Endothelial cell of umbilical vein (primary cell): Measurements from ENCODE around the gene NSUN6. TPM values are rescaled to one million over a fixed set of nuclear protein-coding genes. Genes with fewer than 3 reads are reported as not detected.

Source experiments
- BruUV-seq: library from RNA; stranded (reverse); fragments of 400-500 nt; replicated peaks from 2 replicates; lab custom pipeline; 2021; lab: Mats Ljungman, UMichigan
- CTCF ChIA-PET: fragments of 300-600, 350-600 bp; sonication (Branson Sonifier 250); formaldehyde crosslinking; loops from one replicate; lab custom pipeline; 2021; ENCODE audit warnings: antibody characterized with exemption, inconsistent platforms; lab: Charles Lee
- POLR2A ChIA-PET: fragments of 300-600, 350-600 bp; sonication (Branson Sonifier 250); formaldehyde crosslinking; loops from one replicate; lab custom pipeline; 2021; ENCODE audit warnings: antibody characterized with exemption, inconsistent platforms; lab: Charles Lee
- DNase-seq: peaks from one replicate; pipeline ENCODE4 v3.0.0-alpha.2; 2011; ENCODE audit warnings: low read depth, low spot score
- FAIRE-seq: peaks from 2 replicates; lab custom pipeline; 2011; peaks lifted over from hg19 to GRCh38; lab: Jason Lieb, UNC
- H2AFZ ChIP-seq: 2 replicates; pipeline ENCODE4 v1.6.0; 2012; ENCODE audit warnings: low read depth, low read length, control low read depth, inconsistent platforms
- H3K27ac ChIP-seq: 2 replicates; pipeline ENCODE4 v1.5.1; 2011; ENCODE audit warnings: low read depth, mild to moderate bottlenecking, control low read depth, low read length, moderate library complexity; ENCODE audit not compliant: insufficient read depth
- H3K27me3 ChIP-seq, 2 experiments: 2 replicates each; pipeline versions ENCODE4 v1.6.0 to v1.6.1; 2011; ENCODE audit warnings: low read length in 2 of 2, mixed read lengths in 1 of 2; ENCODE audit not compliant: control insufficient read depth in 2 of 2, insufficient read depth in 2 of 2
- H3K36me3 ChIP-seq, 2 experiments: 2 replicates in 1 of 2; 3 replicates in 1 of 2; pipeline ENCODE4 v1.5.1; 2011; ENCODE audit warnings: low read length in 2 of 2, mild to moderate bottlenecking in 1 of 2, moderate library complexity in 1 of 2; ENCODE audit not compliant: control insufficient read depth in 2 of 2, insufficient read depth in 2 of 2; ENCODE audit errors: extremely low read depth in 1 of 2
- H3K4me1 ChIP-seq: 3 replicates; pipeline ENCODE4 v1.5.1; 2011; ENCODE audit warnings: mild to moderate bottlenecking, low read length; ENCODE audit not compliant: control insufficient read depth, insufficient read depth; ENCODE audit errors: extremely low read depth
- H3K4me2 ChIP-seq: 2 replicates; pipeline ENCODE4 v1.6.1; 2011; ENCODE audit warnings: low read length, control low read depth, mixed read lengths; ENCODE audit not compliant: insufficient read depth
- H3K4me3 ChIP-seq, 3 experiments: fragments of 200-600 bp in 1 of 3; sonication (generic), shearing (Covaris generic) in 1 of 3; replicated peaks in 1 of 3; 2 replicates each; pipeline ENCODE4 v1.5.1; 2011 to 2016; ENCODE audit warnings: control low read depth in 3 of 3, low read length in 3 of 3, mild to moderate bottlenecking in 2 of 3, inconsistent platforms in 1 of 3, low read depth in 1 of 3, moderate library complexity in 1 of 3; ENCODE audit not compliant: insufficient read depth in 1 of 3
- H3K79me2 ChIP-seq: 2 replicates; pipeline ENCODE4 v1.6.0; 2012; ENCODE audit warnings: low read length, inconsistent platforms; ENCODE audit not compliant: control insufficient read depth, insufficient read depth
- H3K9ac ChIP-seq: replicated peaks from 2 replicates; pipeline ENCODE3; 2011; ENCODE audit warnings: low read length, control low read depth; ENCODE audit not compliant: insufficient read depth; ENCODE audit errors: extremely low read depth
- H3K9me1 ChIP-seq: replicated peaks from 3 replicates; pipeline ENCODE4 v1.6.0; 2011; ENCODE audit warnings: mild to moderate bottlenecking, low read length; ENCODE audit not compliant: control insufficient read depth, insufficient read depth; ENCODE audit errors: extremely low read depth
- H3K9me3 ChIP-seq: replicated peaks from 2 replicates; pipeline ENCODE4 v1.5.1; 2012; ENCODE audit warnings: low read length, inconsistent platforms; ENCODE audit not compliant: control insufficient read depth, insufficient read depth
- H4K20me1 ChIP-seq: replicated peaks from 2 replicates; pipeline ENCODE3; 2011; ENCODE audit warnings: mild to moderate bottlenecking, low read length; ENCODE audit not compliant: control insufficient read depth, insufficient read depth; ENCODE audit errors: extremely low read depth
- CTCF ChIP-seq, 2 donors: IDR thresholded peaks; 1 replicate in 1 of 2; 2 replicates in 1 of 2; pipeline ENCODE4 v1.5.1; 2011; ENCODE audit warnings: low read length in 2 of 2, mild to moderate bottlenecking in 2 of 2, moderate library complexity in 2 of 2, control low read depth in 1 of 2, inconsistent platforms in 1 of 2, low read depth in 1 of 2; ENCODE audit not compliant: insufficient read depth in 1 of 2; ENCODE audit errors: extremely low read depth in 1 of 2
- EZH2 ChIP-seq: IDR thresholded peaks from 2 replicates; pipeline ENCODE4 v1.6.1; 2012; ENCODE audit warnings: borderline replicate concordance, low read depth, mild to moderate bottlenecking, moderate library complexity, low read length, inconsistent platforms; ENCODE audit not compliant: severe bottlenecking
- FOS ChIP-seq: IDR thresholded peaks from 2 replicates; pipeline ENCODE4 v1.6.1; 2011; ENCODE audit warnings: mild to moderate bottlenecking, low read length, moderate library complexity, borderline replicate concordance; ENCODE audit not compliant: insufficient read depth
- GATA2 ChIP-seq: IDR thresholded peaks from 2 replicates; pipeline ENCODE4 v1.7.0; 2011; ENCODE audit warnings: low read depth, mild to moderate bottlenecking, moderate library complexity, mixed read lengths, low read length; ENCODE audit not compliant: insufficient read length, insufficient read depth
- JUN ChIP-seq: IDR thresholded peaks from 2 replicates; pipeline ENCODE4 v1.6.1; 2011; ENCODE audit warnings: borderline replicate concordance, low read depth; ENCODE audit not compliant: insufficient read length, insufficient read depth
- MAX ChIP-seq: IDR thresholded peaks from 2 replicates; pipeline ENCODE4 v1.6.1; 2011; ENCODE audit not compliant: insufficient read depth, insufficient read length
- MYC ChIP-seq: IDR thresholded peaks from one replicate; pipeline ENCODE4 v1.6.1; 2011; ENCODE audit warnings: mild to moderate bottlenecking, low read depth, low read length
- POLR2A ChIP-seq: IDR thresholded peaks from 2 replicates; pipeline ENCODE4 v1.6.1; 2012; ENCODE audit warnings: low read depth, mild to moderate bottlenecking, control low read depth, low read length
- POLR2AphosphoS5 ChIP-seq: IDR thresholded peaks from 2 replicates; pipeline ENCODE4 v1.6.1; 2012; ENCODE audit warnings: low read depth, mild to moderate bottlenecking, control low read depth, low read length, moderate library complexity; ENCODE audit not compliant: insufficient read depth
- dilution Hi-C: fragments of 300-500 bp; cut with MboI; formaldehyde crosslinking; loops from one replicate; pipeline ENCODE4 v1.15.0; 2019; ENCODE audit warnings: low sequenced_read_pairs; ENCODE audit not compliant: extremely low pct_ligation_motif_present
- intact Hi-C: fragments of 100-400 bp; cut with micrococcal nuclease; formaldehyde crosslinking; loops from one replicate; pipeline ENCODE4 v1.10.0; 2022
- polyA plus RNA-seq, 4 experiments: library from polyadenylated mRNA; depleted of rRNA in 3 of 4; stranded (reverse) in 3 of 4; unstranded in 1 of 4; fragments of >200 nt; gene quantifications; 2 replicates each; pipeline versions ENCODE4 v1.2.1 to v1.2.3, GENCODE V29; 2011 to 2012; ENCODE audit warnings: missing spikeins in 1 of 4
- total RNA-seq: library from RNA; stranded (reverse); gene quantifications from 2 replicates; pipeline ENCODE4 v1.2.3, GENCODE V29; 2021

NSUN6 gene
- total and polyA plus RNA-seq, 2 donors (not counting 3 experiments of a cell fraction or from before 2014, with no cell fraction given) = 3.3 to 5.2 TPM

- H3K4me2 ChIP-seq = no peak overlapping the region
- CTCF ChIA-PET = no interaction called here
- no peaks in the 10 kb centered on the region for H3K4me1 ChIP-seq
- no peak for DNase-seq
- no peak for FAIRE-seq
- no peaks in the 10 kb centered on the region for H3K79me2 ChIP-seq
- no peaks in the 10 kb centered on the region for H4K20me1 ChIP-seq
- intact Hi-C loops = no loop called here
- H3K4me3 ChIP-seq = no peak overlapping the region
- H3K27me3 ChIP-seq = no peaks in the 10 kb centered on the region
- no peak for TF ChIP-seq MYC
- TF ChIP-seq POLR2AphosphoS5 = no peak
- TF ChIP-seq GATA2 = no peak
- no peak for TF ChIP-seq MAX
- no peak for TF ChIP-seq CTCF (IDR thresholded peaks at IDR 0.05; ENCODE audit: extremely low read depth in 1 of 2, insufficient read depth in 1 of 2, low read depth in 1 of 2, low read length in 2 of 2)
- no peak for TF ChIP-seq EZH2
- TF ChIP-seq POLR2A = no peak
- no peak for TF ChIP-seq FOS
- no peak for TF ChIP-seq JUN
- dilution Hi-C loops = no loop called here
- no peak overlapping the region for H3K9ac ChIP-seq
- H3K9me3 ChIP-seq = no peaks in the 10 kb centered on the region
- no peak overlapping the region for H2AFZ ChIP-seq
- POLR2A ChIA-PET = no interaction called here
- no peaks in the 10 kb centered on the region for H3K36me3 ChIP-seq
- no TSS peak for BruUV-seq
- H3K27ac ChIP-seq = no peak overlapping the region
- no peaks in the 10 kb centered on the region for H3K9me1 ChIP-seq
These were observed 150.8 kb downstream of the NSUN6 start for GRCh38 chr10:18500576-18500975.
